K562 (cell line): ENCODE data around the gene PCDHGB2. TPM values are rescaled to one million over a fixed set of nuclear protein-coding genes. Genes with fewer than 3 reads are reported as not detected.

Source experiments
- ATAC-seq: fragments of 200-7000 bp; cut with Tn5 transposase; 3 replicates; pipeline ENCODE4 v1.9.1; 2020; ENCODE audit warnings: moderate library complexity
- BruUV-seq: library from RNA; stranded (reverse); fragments of 400-500 nt; replicated peaks from 2 replicates; lab custom pipeline; 2021; lab: Mats Ljungman, UMichigan
- CTCF ChIA-PET: fragments of 300-600 bp; formaldehyde crosslinking; extraction: SDS; loops from one replicate; lab custom pipeline; 2021; ENCODE audit warnings: low intra/inter-chr PET ratio; lab: Yijun Ruan, JAX
- POLR2A ChIA-PET: fragments of 300-600, 350-650 bp; sonication (Branson Sonifier 250); formaldehyde crosslinking; extraction: SDS; loops from one replicate; lab custom pipeline; 2021; ENCODE audit warnings: antibody characterized with exemption, inconsistent platforms; lab: Yijun Ruan, JAX
- DNase-seq, 4 experiments: peaks; one replicate each; pipeline versions ENCODE4 v3.0.0 to v3.0.0-alpha.2; 2011 to 2018; ENCODE audit warnings: low spot score in 3 of 4, mixed read lengths in 3 of 4; ENCODE audit errors: extremely low read depth in 1 of 4
- FAIRE-seq: peaks from 2 replicates; lab custom pipeline; 2011; peaks lifted over from hg19 to GRCh38; lab: Jason Lieb, UNC
- H2AFZ ChIP-seq: 2 replicates; pipeline ENCODE4 v1.6.0; 2011; ENCODE audit warnings: low read depth, low read length, control low read depth, inconsistent platforms
- H3K27ac ChIP-seq: fragments of 200-600 bp; 3 replicates; pipeline ENCODE4 v1.8.0; 2011; ENCODE audit warnings: low read depth, mild to moderate bottlenecking, control low read depth, inconsistent platforms, low read length, moderate library complexity, mixed read lengths; ENCODE audit errors: extremely low read depth
- H3K27me3 ChIP-seq, 2 experiments: fragments of 300-600 bp in 1 of 2; 2 replicates in 1 of 2; 3 replicates in 1 of 2; pipeline versions ENCODE4 v1.6.0 to v1.8.0; 2011; ENCODE audit warnings: inconsistent platforms in 2 of 2, low read length in 2 of 2, mild to moderate bottlenecking in 1 of 2, mixed read lengths in 1 of 2, moderate library complexity in 1 of 2; ENCODE audit not compliant: control insufficient read depth in 2 of 2, insufficient read depth in 2 of 2
- H3K36me3 ChIP-seq: fragments of 300-600 bp; 3 replicates; pipeline ENCODE4 v1.8.0; 2011; ENCODE audit warnings: mild to moderate bottlenecking, low read length, inconsistent platforms; ENCODE audit not compliant: control insufficient read depth, insufficient read depth
- H3K4me1 ChIP-seq, 2 experiments: fragments of 200-600 bp in 1 of 2; replicated peaks in 1 of 2; 2 replicates in 1 of 2; 3 replicates in 1 of 2; pipeline versions ENCODE4 v1.5.1 to v1.8.0; 2011; ENCODE audit warnings: inconsistent platforms in 2 of 2, low read length in 2 of 2, mild to moderate bottlenecking in 1 of 2, mixed read lengths in 1 of 2, moderate library complexity in 1 of 2; ENCODE audit not compliant: control insufficient read depth in 2 of 2, insufficient read depth in 2 of 2
- H3K4me2 ChIP-seq: 2 replicates; pipeline ENCODE4 v1.6.1; 2011; ENCODE audit warnings: low read length, control low read depth, inconsistent platforms, mixed read lengths; ENCODE audit not compliant: insufficient read depth
- H3K4me3 ChIP-seq: fragments of 200-600 bp; sonication (generic), shearing (Covaris generic); 2 replicates; pipeline ENCODE4 v1.5.1; 2016; ENCODE audit warnings: control low read depth, inconsistent platforms
- H3K79me2 ChIP-seq: fragments of 200-600 bp; 3 replicates; pipeline ENCODE4 v1.8.0; 2011; ENCODE audit warnings: low read length, inconsistent platforms; ENCODE audit not compliant: control insufficient read depth, insufficient read depth
- H3K9ac ChIP-seq, 2 experiments: 2 replicates each; pipeline versions ENCODE4 v1.6.0 to v1.6.1; 2011; ENCODE audit warnings: low read depth in 2 of 2, low read length in 2 of 2, control low read depth in 1 of 2, inconsistent platforms in 1 of 2, mild to moderate bottlenecking in 1 of 2, mixed read lengths in 1 of 2; ENCODE audit not compliant: insufficient read depth in 1 of 2
- H3K9me1 ChIP-seq: one replicate; pipeline ENCODE4 v1.6.0; 2011; ENCODE audit warnings: inconsistent platforms, mild to moderate bottlenecking, low read length, moderate library complexity; ENCODE audit not compliant: control insufficient read depth, insufficient read depth
- H3K9me3 ChIP-seq: replicated peaks from 2 replicates; pipeline ENCODE4 v1.5.1; 2011; ENCODE audit warnings: low read depth, low read length, inconsistent platforms; ENCODE audit not compliant: control insufficient read depth, insufficient read depth
- H4K20me1 ChIP-seq: replicated peaks from 2 replicates; pipeline ENCODE4 v1.6.1; 2011; ENCODE audit warnings: low read length, inconsistent platforms, mixed read lengths; ENCODE audit not compliant: control insufficient read depth, insufficient read depth
- CEBPB ChIP-seq: fragments of 450-650 bp; IDR thresholded peaks from 2 replicates; pipeline ENCODE4 v1.6.1; 2016; ENCODE audit warnings: missing genetic modification characterization, missing compliant biosample characterization
- CUX1 ChIP-seq: fragments of 200-800 bp; sonication (Bioruptor generic); IDR thresholded peaks from 2 replicates; pipeline ENCODE4 v1.6.1; 2016; ENCODE audit warnings: missing genetic modification characterization, missing compliant biosample characterization
- CXXC5 ChIP-seq: fragments of 250-450 bp; sonication (Bioruptor Pico); IDR thresholded peaks from 2 replicates; pipeline ENCODE4 v1.8.0; 2022; ENCODE audit warnings: inconsistent platforms, mild to moderate bottlenecking, moderate library complexity
- HNRNPLL ChIP-seq: fragments of 200-400 bp; formaldehyde crosslinking; IDR thresholded peaks from 2 replicates; pipeline ENCODE4 v1.6.1; 2017; ENCODE audit warnings: low read length, low read depth, mild to moderate bottlenecking; ENCODE audit not compliant: poor library complexity, severe bottlenecking
- LEF1 ChIP-seq: fragments of 450-650 bp; IDR thresholded peaks from 2 replicates; pipeline ENCODE4 v1.6.1; 2016; ENCODE audit warnings: mild to moderate bottlenecking
- MAFG ChIP-seq: fragments of 450-650 bp; conservative IDR thresholded peaks from 2 replicates; pipeline ENCODE4 v1.6.1; 2016; ENCODE audit warnings: missing genetic modification characterization, missing compliant biosample characterization
- ZZZ3 ChIP-seq: fragments of 450-650 bp; IDR thresholded peaks from 2 replicates; pipeline ENCODE4 v1.6.1; 2016; ENCODE audit warnings: antibody characterized with exemption, mild to moderate bottlenecking, moderate library complexity
- WGBS: fragments of 100-300 bp; shearing (Covaris generic); methylation state at CpG from one replicate; pipeline ENCODE4 v1.1.6; 2016; ENCODE audit warnings: low coverage, mixed read lengths; ENCODE audit not compliant: insufficient coverage; ENCODE audit errors: missing lambda C conversion rate; 5-methylcytosine and 5-hydroxymethylcytosine counted together
- in situ Hi-C: fragments of 300-500 bp; cut with MboI; formaldehyde crosslinking; loops from 4 replicates; pipeline ENCODE4 v1.15.0; 2018; ENCODE audit warnings: inconsistent platforms, mixed read lengths
- intact Hi-C: fragments of 100-400 bp; cut with micrococcal nuclease; formaldehyde crosslinking; loops from 2 replicates; pipeline ENCODE4 v1.14.2; 2022
- polyA plus RNA-seq, 8 experiments: library from polyadenylated mRNA; depleted of rRNA in 4 of 8; stranded (reverse) in 5 of 8; unstranded in 3 of 8; fragments of >200 nt; fragmentation: Nextera tagmentation in 2 of 8; fragmentation: Illumina TruSeq in 1 of 8; extraction: Ambion mirVana in 2 of 8; extraction: Trizol in 1 of 8; gene quantifications; 2 replicates each; pipeline versions ENCODE4 v1.2.1 to v1.2.3, GENCODE V29; 2011 to 2014; ENCODE audit warnings: inconsistent platforms in 1 of 8, missing spikeins in 1 of 8
- total RNA-seq, 7 experiments: library from RNA; depleted of rRNA in 6 of 7; stranded (reverse); fragments of >200 nt in 6 of 7; fragmentation: Illumina TruSeq in 2 of 7; extraction: Trizol in 2 of 7; gene quantifications; 2 replicates each; pipeline versions ENCODE4 v1.2.1 to v1.2.3, GENCODE V29; 2011 to 2021; ENCODE audit warnings: low replicate concordance in 1 of 7
- TF ChIP-seq, protein P1 (sequence below): fragments of 250-450 bp; sonication (Bioruptor Pico); IDR thresholded peaks from 2 replicates; pipeline ENCODE4 v1.8.0; 2022; ENCODE audit warnings: moderate library complexity, mild to moderate bottlenecking, inconsistent platforms
- TF ChIP-seq, protein P2 (sequence below): fragments of 450-650 bp; IDR thresholded peaks from 2 replicates; pipeline ENCODE4 v1.6.1; 2017; ENCODE audit warnings: antibody characterized with exemption, mild to moderate bottlenecking

PCDHGB2 gene
- total and polyA plus RNA-seq, 9 of the 15 experiments (the other 6 are each of a cell fraction or from before 2014, with no cell fraction given), result 0.06 to 0.54 (median 0.29) TPM; not detected in 1

DNA sequence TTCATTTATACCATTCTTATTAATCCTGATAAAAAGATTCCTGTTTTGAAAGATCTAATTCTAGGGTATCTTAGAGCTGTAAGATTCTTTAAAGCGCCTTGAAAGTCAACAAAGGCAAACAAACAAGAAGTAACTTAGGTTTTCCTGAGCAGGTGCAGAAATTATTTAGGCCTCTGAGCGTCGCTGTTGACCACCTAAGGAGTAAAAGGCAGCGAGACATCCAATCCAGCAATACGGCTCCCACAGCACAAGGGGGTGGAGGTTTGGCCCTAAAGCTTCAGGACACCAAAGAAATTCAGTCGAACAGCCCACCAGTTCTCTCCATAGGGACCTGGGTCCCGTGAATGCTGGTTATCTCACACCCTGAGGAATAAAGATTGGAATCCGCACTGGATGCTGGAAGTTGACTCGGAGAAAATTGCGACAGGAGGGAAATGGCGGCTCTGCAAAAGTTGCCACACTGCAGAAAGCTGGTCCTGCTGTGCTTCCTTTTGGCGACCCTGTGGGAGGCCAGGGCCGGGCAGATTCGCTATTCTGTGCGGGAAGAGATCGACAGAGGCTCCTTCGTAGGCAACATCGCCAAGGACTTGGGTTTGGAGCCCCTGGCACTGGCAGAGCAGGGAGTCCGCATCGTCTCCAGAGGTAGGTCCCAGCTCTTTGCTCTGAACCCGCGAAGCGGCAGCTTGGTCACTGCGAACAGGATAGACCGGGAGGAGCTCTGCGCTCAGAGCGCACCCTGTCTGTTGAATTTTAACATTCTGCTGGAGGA lies 21.1 kb upstream of the PCDHGB2 start, which contains the start of gene PCDHGA2:
Gene PCDHGA2 (plus strand): TSS at position 223 of the 769 bp plus-strand sequence.
- WGBS, result 9% methylated on average over 26 of the region's 27 CpGs
- Histone ChIP-seq H3K27me3 (peaks cover 10 to 26% of the 10 kb centered on the region in 2 experiments; a peak in 4 of 5 replicates), H3K36me3 (no peaks in the 10 kb centered on the region), H4K20me1 (no peaks in the 10 kb centered on the region), H3K9me1 (no peaks in the 10 kb centered on the region), H2AFZ (peak within 1 kb of the TSS; percentile 76), H3K4me1 (peaks cover 0 to 6% of the 10 kb centered on the region in 2 experiments; a peak in 3 of 5 replicates), H3K79me2 (no peaks in the 10 kb centered on the region), H3K9me3 (no peaks in the 10 kb centered on the region), H3K9ac (peak within 1 kb of the TSS in 1 of 2 experiments; percentile 78; a peak in 2 of 4 replicates), H3K4me3 (peak within 1 kb of the TSS; percentile 34), H3K27ac (no peak within 1 kb of the TSS), H3K4me2 (peak within 1 kb of the TSS; percentile 72)
- POLR2A ChIA-PET, result interaction anchor here (0.8 to 1.3 kb wide), 4 partner anchors 8 to 48 kb away, joined by 3 to 5 read pairs (median 3); partner anchors contain the start of gene TAF7
- DNase-seq, result peak; percentile 57 to 67 (median 62)
- peak; percentile 40 for FAIRE-seq
- BruUV-seq, result TSS peak; percentile 58
- in situ Hi-C loops, result no loop called here
- CTCF ChIA-PET, result interaction anchor here (0.6 to 1.6 kb wide), 6 partner anchors 11 to 226 kb away, joined by 3 to 6 read pairs (median 3); partner anchors contain the start of genes PCDHB14, PCDHGA10 and PCDHGB1
- ATAC-seq, result peak; percentile 80
- intact Hi-C loops, result loop anchor here (5.0 kb wide), 1 partner anchor 224 kb away; no protein-coding TSS in a partner anchor
- TF ChIP-seq, protein P1, sequence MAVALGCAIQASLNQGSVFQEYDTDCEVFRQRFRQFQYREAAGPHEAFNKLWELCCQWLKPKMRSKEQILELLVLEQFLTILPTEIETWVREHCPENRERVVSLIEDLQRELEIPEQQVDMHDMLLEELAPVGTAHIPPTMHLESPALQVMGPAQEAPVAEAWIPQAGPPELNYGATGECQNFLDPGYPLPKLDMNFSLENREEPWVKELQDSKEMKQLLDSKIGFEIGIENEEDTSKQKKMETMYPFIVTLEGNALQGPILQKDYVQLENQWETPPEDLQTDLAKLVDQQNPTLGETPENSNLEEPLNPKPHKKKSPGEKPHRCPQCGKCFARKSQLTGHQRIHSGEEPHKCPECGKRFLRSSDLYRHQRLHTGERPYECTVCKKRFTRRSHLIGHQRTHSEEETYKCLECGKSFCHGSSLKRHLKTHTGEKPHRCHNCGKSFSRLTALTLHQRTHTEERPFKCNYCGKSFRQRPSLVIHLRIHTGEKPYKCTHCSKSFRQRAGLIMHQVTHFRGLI, result no peak
- TF ChIP-seq, protein P2, sequence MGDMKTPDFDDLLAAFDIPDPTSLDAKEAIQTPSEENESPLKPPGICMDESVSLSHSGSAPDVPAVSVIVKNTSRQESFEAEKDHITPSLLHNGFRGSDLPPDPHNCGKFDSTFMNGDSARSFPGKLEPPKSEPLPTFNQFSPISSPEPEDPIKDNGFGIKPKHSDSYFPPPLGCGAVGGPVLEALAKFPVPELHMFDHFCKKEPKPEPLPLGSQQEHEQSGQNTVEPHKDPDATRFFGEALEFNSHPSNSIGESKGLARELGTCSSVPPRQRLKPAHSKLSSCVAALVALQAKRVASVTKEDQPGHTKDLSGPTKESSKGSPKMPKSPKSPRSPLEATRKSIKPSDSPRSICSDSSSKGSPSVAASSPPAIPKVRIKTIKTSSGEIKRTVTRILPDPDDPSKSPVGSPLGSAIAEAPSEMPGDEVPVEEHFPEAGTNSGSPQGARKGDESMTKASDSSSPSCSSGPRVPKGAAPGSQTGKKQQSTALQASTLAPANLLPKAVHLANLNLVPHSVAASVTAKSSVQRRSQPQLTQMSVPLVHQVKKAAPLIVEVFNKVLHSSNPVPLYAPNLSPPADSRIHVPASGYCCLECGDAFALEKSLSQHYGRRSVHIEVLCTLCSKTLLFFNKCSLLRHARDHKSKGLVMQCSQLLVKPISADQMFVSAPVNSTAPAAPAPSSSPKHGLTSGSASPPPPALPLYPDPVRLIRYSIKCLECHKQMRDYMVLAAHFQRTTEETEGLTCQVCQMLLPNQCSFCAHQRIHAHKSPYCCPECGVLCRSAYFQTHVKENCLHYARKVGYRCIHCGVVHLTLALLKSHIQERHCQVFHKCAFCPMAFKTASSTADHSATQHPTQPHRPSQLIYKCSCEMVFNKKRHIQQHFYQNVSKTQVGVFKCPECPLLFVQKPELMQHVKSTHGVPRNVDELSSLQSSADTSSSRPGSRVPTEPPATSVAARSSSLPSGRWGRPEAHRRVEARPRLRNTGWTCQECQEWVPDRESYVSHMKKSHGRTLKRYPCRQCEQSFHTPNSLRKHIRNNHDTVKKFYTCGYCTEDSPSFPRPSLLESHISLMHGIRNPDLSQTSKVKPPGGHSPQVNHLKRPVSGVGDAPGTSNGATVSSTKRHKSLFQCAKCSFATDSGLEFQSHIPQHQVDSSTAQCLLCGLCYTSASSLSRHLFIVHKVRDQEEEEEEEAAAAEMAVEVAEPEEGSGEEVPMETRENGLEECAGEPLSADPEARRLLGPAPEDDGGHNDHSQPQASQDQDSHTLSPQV, result no peak
- TF ChIP-seq ZZZ3 (no peak), CXXC5 (CRISPR knock-in tag) (no peak), CUX1 (CRISPR knock-in tag) (no peak), CEBPB (tag) (peak; percentile 71), LEF1 (no peak), MAFG (tag) (0 out of 2 replicates have a peak, but pooled peaks have one; percentile 15), HNRNPLL (peak; percentile 62)
